DOHH2 (cell line): ENCODE measurements around the gene DCUN1D1.

Source experiments
- H3F3A ChIP-seq: fragments of 200-600 bp; sonication (generic), shearing (Covaris generic); 2 replicates; pipeline ENCODE4 v1.6.0; 2016; ENCODE audit warnings: antibody characterized with exemption, mild to moderate bottlenecking; ENCODE audit not compliant: control insufficient read depth, insufficient read depth
- H3K27ac ChIP-seq: fragments of 200-600 bp; sonication (generic); 2 replicates; pipeline ENCODE4 v1.5.1; 2014; ENCODE audit warnings: low read depth, mild to moderate bottlenecking, low read length, moderate library complexity
- H3K27me3 ChIP-seq: fragments of 200-600 bp; sonication (generic); 2 replicates; pipeline ENCODE4 v1.6.1; 2014; ENCODE audit warnings: mild to moderate bottlenecking, low read length, mixed read lengths; ENCODE audit not compliant: control insufficient read depth
- H3K36me3 ChIP-seq: fragments of 200-600 bp; sonication (generic); 2 replicates; pipeline ENCODE4 v1.6.1; 2014; ENCODE audit warnings: mild to moderate bottlenecking, low read length, moderate library complexity, mixed read lengths; ENCODE audit not compliant: control insufficient read depth
- H3K4me1 ChIP-seq: fragments of 200-600 bp; sonication (generic); 2 replicates; pipeline ENCODE4 v1.6.1; 2014; ENCODE audit warnings: mild to moderate bottlenecking, low read length, mixed read lengths; ENCODE audit not compliant: control insufficient read depth
- H3K4me2 ChIP-seq: fragments of 200-600 bp; sonication (generic); 2 replicates; pipeline ENCODE4 v1.6.0; 2014; ENCODE audit warnings: mild to moderate bottlenecking, low read length, moderate library complexity
- H3K4me3 ChIP-seq: fragments of 200-600 bp; sonication (generic); 2 replicates; pipeline ENCODE4 v1.5.1; 2014; ENCODE audit warnings: mild to moderate bottlenecking, low read length, mixed read lengths
- H3K79me2 ChIP-seq: fragments of 200-600 bp; sonication (generic); 2 replicates; pipeline ENCODE4 v1.6.1; 2014; ENCODE audit warnings: mild to moderate bottlenecking, low read length, mixed read lengths; ENCODE audit not compliant: control insufficient read depth
- H3K9me2 ChIP-seq: fragments of 200-600 bp; sonication (generic); replicated peaks from 2 replicates; pipeline ENCODE4 v1.6.1; 2014; ENCODE audit warnings: mild to moderate bottlenecking, low read length, mixed read lengths; ENCODE audit not compliant: control insufficient read depth
- H3K9me3 ChIP-seq: fragments of 200-600 bp; sonication (generic); 2 replicates; pipeline ENCODE4 v1.6.1; 2014; ENCODE audit warnings: antibody characterized with exemption, low read length, mixed read lengths; ENCODE audit not compliant: control insufficient read depth, insufficient read depth
- H4K20me1 ChIP-seq: fragments of 200-600 bp; sonication (generic); 2 replicates; pipeline ENCODE4 v1.6.0; 2014; ENCODE audit warnings: low read depth, mild to moderate bottlenecking, antibody characterized with exemption, low read length, moderate library complexity; ENCODE audit not compliant: control insufficient read depth, insufficient read depth
- EZH2phosphoT487 ChIP-seq: fragments of 200-600 bp; sonication (generic); IDR thresholded peaks from 2 replicates; pipeline ENCODE4 v1.6.1; 2017; ENCODE audit warnings: borderline replicate concordance, mild to moderate bottlenecking, antibody characterized with exemption, low read length, moderate library complexity, mixed read lengths
- TF ChIP-seq, protein P1 (sequence below): fragments of 200-600 bp; sonication (generic); IDR thresholded peaks from one replicate; pipeline ENCODE4 v1.5.1; 2014; ENCODE audit warnings: antibody characterized with exemption, mild to moderate bottlenecking, low read depth, low read length; ENCODE audit not compliant: poor library complexity, severe bottlenecking

Gene DCUN1D1

DNA sequence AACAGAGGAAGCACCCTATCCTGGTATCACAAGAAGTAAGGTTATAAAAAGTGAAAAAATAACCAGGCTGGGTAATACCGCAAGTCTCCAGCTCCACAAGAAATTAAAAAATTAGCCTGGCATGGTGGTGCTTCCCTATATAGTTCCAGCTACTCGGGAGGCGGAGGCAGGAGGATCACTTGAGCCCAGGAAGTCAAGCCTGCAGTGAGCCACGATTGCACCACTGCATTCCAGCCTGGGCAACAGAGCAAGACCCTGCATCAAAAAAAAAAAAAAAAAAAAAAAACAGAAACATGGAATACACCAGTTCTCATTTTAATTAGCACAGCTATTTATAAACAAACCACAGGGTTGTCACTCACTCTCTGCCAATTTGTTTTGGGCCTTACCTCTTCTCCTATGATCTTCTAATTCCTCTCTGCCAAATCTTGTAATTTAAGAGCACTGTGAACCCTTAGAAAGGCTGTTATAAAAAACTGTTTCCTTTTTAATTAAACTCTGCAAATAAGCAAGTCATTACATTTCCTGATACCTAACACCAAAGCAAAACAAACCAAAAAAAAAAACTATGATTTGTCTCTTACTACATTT lies 22.6 kb downstream of the DCUN1D1 start:
- H3K4me1 ChIP-seq = no peaks in the 10 kb centered on the region
- no peak overlapping the region for H3K27ac ChIP-seq
- no peak overlapping the region for H3K4me3 ChIP-seq
- H3K4me2 ChIP-seq = no peak overlapping the region
- H3K9me3 ChIP-seq = no peaks in the 10 kb centered on the region
- peaks cover 7% of the 10 kb centered on the region for H3F3A ChIP-seq
- TF ChIP-seq, protein P1, sequence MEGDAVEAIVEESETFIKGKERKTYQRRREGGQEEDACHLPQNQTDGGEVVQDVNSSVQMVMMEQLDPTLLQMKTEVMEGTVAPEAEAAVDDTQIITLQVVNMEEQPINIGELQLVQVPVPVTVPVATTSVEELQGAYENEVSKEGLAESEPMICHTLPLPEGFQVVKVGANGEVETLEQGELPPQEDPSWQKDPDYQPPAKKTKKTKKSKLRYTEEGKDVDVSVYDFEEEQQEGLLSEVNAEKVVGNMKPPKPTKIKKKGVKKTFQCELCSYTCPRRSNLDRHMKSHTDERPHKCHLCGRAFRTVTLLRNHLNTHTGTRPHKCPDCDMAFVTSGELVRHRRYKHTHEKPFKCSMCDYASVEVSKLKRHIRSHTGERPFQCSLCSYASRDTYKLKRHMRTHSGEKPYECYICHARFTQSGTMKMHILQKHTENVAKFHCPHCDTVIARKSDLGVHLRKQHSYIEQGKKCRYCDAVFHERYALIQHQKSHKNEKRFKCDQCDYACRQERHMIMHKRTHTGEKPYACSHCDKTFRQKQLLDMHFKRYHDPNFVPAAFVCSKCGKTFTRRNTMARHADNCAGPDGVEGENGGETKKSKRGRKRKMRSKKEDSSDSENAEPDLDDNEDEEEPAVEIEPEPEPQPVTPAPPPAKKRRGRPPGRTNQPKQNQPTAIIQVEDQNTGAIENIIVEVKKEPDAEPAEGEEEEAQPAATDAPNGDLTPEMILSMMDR = no peak
- no peak for TF ChIP-seq EZH2phosphoT487
- no peaks in the 10 kb centered on the region for H4K20me1 ChIP-seq
- peaks cover 62% of the 10 kb centered on the region for H3K36me3 ChIP-seq
- H3K27me3 ChIP-seq = no peaks in the 10 kb centered on the region
- H3K79me2 ChIP-seq = 0 out of 2 replicates have a peak, but pooled peaks cover 2% of the 10 kb centered on the region
- no peaks in the 10 kb centered on the region for H3K9me2 ChIP-seq

DNA sequence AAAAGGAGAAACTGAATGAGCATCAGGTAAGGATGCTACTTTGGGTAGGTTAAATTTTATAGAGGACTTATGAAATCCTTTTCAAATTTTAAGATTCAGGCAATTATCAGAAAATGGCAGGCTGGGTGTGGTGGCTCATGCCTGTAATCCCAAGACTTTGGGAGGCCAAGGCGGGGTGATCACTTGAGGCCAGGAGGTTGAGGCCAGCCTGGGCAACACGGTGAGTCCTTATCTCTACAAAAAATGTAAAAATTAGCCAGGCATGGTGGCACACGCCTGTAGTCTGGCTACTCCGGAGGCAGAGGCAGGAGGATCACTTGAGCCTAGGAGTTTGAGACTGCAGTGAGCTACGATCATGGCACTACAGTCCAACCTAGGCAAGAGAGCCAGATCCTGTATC lies 23.1 kb downstream of the DCUN1D1 start:
- peaks cover 62% of the 10 kb centered on the region for H3K36me3 ChIP-seq
- 0 out of 2 replicates have a peak, but pooled peaks cover 2% of the 10 kb centered on the region for H3K79me2 ChIP-seq

DNA sequence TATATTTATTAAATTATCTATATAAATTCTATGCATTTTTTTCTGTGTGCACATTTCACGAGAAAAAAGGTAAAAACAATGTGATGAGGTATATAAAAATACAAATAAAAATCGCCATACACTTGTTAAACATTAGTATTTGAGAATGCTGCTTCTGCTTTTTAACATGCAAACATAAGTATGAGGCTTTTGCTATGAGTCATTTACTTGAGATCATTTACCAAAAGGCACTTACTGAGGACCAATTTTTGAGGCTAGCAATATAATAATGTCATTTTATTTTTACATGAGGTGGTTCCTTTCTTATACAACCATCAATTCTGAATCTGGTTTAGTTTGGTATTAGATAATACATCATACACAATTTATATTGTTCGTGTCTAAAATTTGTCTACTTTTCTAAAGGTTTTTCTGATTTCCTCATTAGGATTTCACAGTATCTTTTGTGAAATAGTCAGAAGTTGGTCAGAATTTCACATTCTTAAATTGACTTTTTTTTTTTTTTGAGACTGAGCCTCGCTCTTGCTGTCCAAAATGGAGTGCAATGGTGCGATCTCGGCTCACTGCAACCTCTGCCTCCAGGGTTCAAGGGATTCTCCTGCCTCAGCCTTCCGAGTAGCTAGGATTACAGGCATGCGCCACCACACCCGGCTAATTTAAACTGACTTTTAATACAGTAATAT lies 25.6 kb downstream of the DCUN1D1 start:
- no peaks in the 10 kb centered on the region for H3F3A ChIP-seq

More for the DNA sequence above, 23.1 kb downstream of the DCUN1D1 start:
- no peak overlapping the region for H3K4me3 ChIP-seq
- H3F3A ChIP-seq = peaks cover 7% of the 10 kb centered on the region
- H3K9me3 ChIP-seq = no peaks in the 10 kb centered on the region
- H3K27ac ChIP-seq = no peak overlapping the region
- no peak for TF ChIP-seq EZH2phosphoT487
- TF ChIP-seq, protein P1 = no peak
- H3K4me1 ChIP-seq = no peaks in the 10 kb centered on the region
- H3K9me2 ChIP-seq = no peaks in the 10 kb centered on the region
- no peak overlapping the region for H3K4me2 ChIP-seq
- no peaks in the 10 kb centered on the region for H3K27me3 ChIP-seq
- no peaks in the 10 kb centered on the region for H4K20me1 ChIP-seq

More for the DNA sequence above, 25.6 kb downstream of the DCUN1D1 start:
- Histone ChIP-seq H3K4me1 (no peaks in the 10 kb centered on the region), H3K4me3 (no peak overlapping the region), H3K9me2 (no peaks in the 10 kb centered on the region), H4K20me1 (no peaks in the 10 kb centered on the region), H3K36me3 (peaks cover 43% of the 10 kb centered on the region), H3K27me3 (no peaks in the 10 kb centered on the region), H3K27ac (no peak overlapping the region), H3K9me3 (no peaks in the 10 kb centered on the region), H3K79me2 (0 out of 2 replicates have a peak, but pooled peaks cover under 1% of the 10 kb centered on the region), H3K4me2 (no peak overlapping the region)
- TF ChIP-seq, protein P1 = no peak
- TF ChIP-seq EZH2phosphoT487 = no peak
